Measurements from ENCODE around the gene USP21.

USP21 gene

GRCh38 chr1:161157867-161158266, 1.4 kb upstream of the USP21 start:
- Histone ChIP-seq H4K91ac (ENCODE audit: low read length) (no peak overlapping the region), H2BK12ac (ENCODE audit: low read length in 2 of 2) (no peak overlapping the region), H3K4me3 (ENCODE audit: insufficient read depth in 1 of 2, low read depth in 1 of 2, low read length in 2 of 2) (no peak overlapping the region), H3K18ac (ENCODE audit: low read depth in 1 of 2, low read length in 2 of 2) (no peak overlapping the region), H2AK5ac (ENCODE audit: low read length, severe bottlenecking) (no peak overlapping the region), H3K27me3 (ENCODE audit: control insufficient read depth in 1 of 2, insufficient read depth in 1 of 2, low read length in 2 of 2) (no peaks in the 10 kb centered on the region), H3K4me2 (ENCODE audit: low read length, poor library complexity, severe bottlenecking) (no peak overlapping the region), H3K23ac (ENCODE audit: low read length in 2 of 2) (no peak overlapping the region), H3K4ac (ENCODE audit: low read depth in 1 of 2, low read length in 2 of 2) (no peak overlapping the region), H3K14ac (ENCODE audit: low read length in 2 of 2) (no peak overlapping the region), H3K4me1 (ENCODE audit: control insufficient read depth, insufficient read depth, low read depth, low read length) (peaks cover 23% of the 10 kb centered on the region), H2BK120ac (ENCODE audit: low read depth, low read length) (no peak overlapping the region), H3K9me3 (ENCODE audit: control insufficient read depth, low read length) (no peaks in the 10 kb centered on the region), H4K8ac (ENCODE audit: low read length) (no peak overlapping the region), H3K36me3 (ENCODE audit: control insufficient read depth in 1 of 2, insufficient read depth in 2 of 2, low read depth in 1 of 2, low read length in 2 of 2) (peaks cover 36 to 40% of the 10 kb centered on the region in 2 experiments), H2BK5ac (ENCODE audit: low read depth, low read length, poor library complexity, severe bottlenecking) (no peak overlapping the region), H3K79me1 (replicated peaks; ENCODE audit: low read length, poor library complexity, severe bottlenecking) (peaks cover 38% of the 10 kb centered on the region), H3K27ac (ENCODE audit: low read length, poor library complexity, severe bottlenecking) (no peak overlapping the region), H2AFZ (ENCODE audit: low read depth, low read length) (no peak overlapping the region), H3K9ac (ENCODE audit: low read length) (peak overlapping the region; percentile 91), H2BK15ac (ENCODE audit: low read depth, poor library complexity, severe bottlenecking) (no peak overlapping the region)
- no peak for DNase-seq
- 100% methylated on average over 1 of the region's 1 CpG for WGBS

GRCh38 chr1:161158316-161159010, 837 bp upstream of the USP21 start:
- H3K79me1 ChIP-seq (replicated peaks; ENCODE audit: low read length, poor library complexity, severe bottlenecking) = peaks cover 39% of the 10 kb centered on the region
- no peak overlapping the region for H3K14ac ChIP-seq (ENCODE audit: low read length in 2 of 2)
- H3K4me1 ChIP-seq (ENCODE audit: control insufficient read depth, insufficient read depth, low read depth, low read length) = peaks cover 23% of the 10 kb centered on the region
- no peak overlapping the region for H2BK12ac ChIP-seq (ENCODE audit: low read length in 2 of 2)
- no peak overlapping the region for H4K91ac ChIP-seq (ENCODE audit: low read length)
- WGBS = 92% methylated on average over 9 of the region's 9 CpGs
- peak overlapping the region; percentile 91 for H3K9ac ChIP-seq (ENCODE audit: low read length)
- no peaks in the 10 kb centered on the region for H3K27me3 ChIP-seq (ENCODE audit: control insufficient read depth in 1 of 2, insufficient read depth in 1 of 2, low read length in 2 of 2)
- H2AK5ac ChIP-seq (ENCODE audit: low read length, severe bottlenecking) = no peak overlapping the region
- peak overlapping the region; percentile 24 for H4K8ac ChIP-seq (ENCODE audit: low read length)
- no peaks in the 10 kb centered on the region for H3K9me3 ChIP-seq (ENCODE audit: control insufficient read depth, low read length)
- H3K4me2 ChIP-seq (ENCODE audit: low read length, poor library complexity, severe bottlenecking) = no peak overlapping the region
- H3K27ac ChIP-seq (ENCODE audit: low read length, poor library complexity, severe bottlenecking) = peak overlapping the region; percentile 45
- no peak overlapping the region for H2BK15ac ChIP-seq (ENCODE audit: low read depth, poor library complexity, severe bottlenecking)
- H3K23ac ChIP-seq (ENCODE audit: low read length in 2 of 2) = no peak overlapping the region
- no peak overlapping the region for H3K18ac ChIP-seq (ENCODE audit: low read depth in 1 of 2, low read length in 2 of 2)
- no peak overlapping the region for H2BK5ac ChIP-seq (ENCODE audit: low read depth, low read length, poor library complexity, severe bottlenecking)
- peak overlapping the region; percentile 64 for H2AFZ ChIP-seq (ENCODE audit: low read depth, low read length)
- H3K36me3 ChIP-seq (ENCODE audit: control insufficient read depth in 1 of 2, insufficient read depth in 2 of 2, low read depth in 1 of 2, low read length in 2 of 2) = peaks cover 39 to 46% of the 10 kb centered on the region in 2 experiments
- H3K4ac ChIP-seq (ENCODE audit: low read depth in 1 of 2, low read length in 2 of 2) = peak overlapping the region in 1 of 2 experiments; percentile 7
- H3K4me3 ChIP-seq (ENCODE audit: insufficient read depth in 1 of 2, low read depth in 1 of 2, low read length in 2 of 2) = peak overlapping the region in 1 of 2 experiments; percentile 92
- H2BK120ac ChIP-seq (ENCODE audit: low read depth, low read length) = no peak overlapping the region
- no peak for DNase-seq

GRCh38 chr1:161159913-161160243, 578 bp downstream of the USP21 start:
- peaks cover 47 to 60% of the 10 kb centered on the region in 2 experiments for H3K36me3 ChIP-seq (ENCODE audit: control insufficient read depth in 1 of 2, insufficient read depth in 2 of 2, low read depth in 1 of 2, low read length in 2 of 2)
- H3K27ac ChIP-seq (ENCODE audit: low read length, poor library complexity, severe bottlenecking) = no peak overlapping the region
- peak overlapping the region; percentile 57 to 83 for H3K4ac ChIP-seq (ENCODE audit: low read depth in 1 of 2, low read length in 2 of 2)
- no peak overlapping the region for H4K91ac ChIP-seq (ENCODE audit: low read length)
- H3K79me1 ChIP-seq (replicated peaks; ENCODE audit: low read length, poor library complexity, severe bottlenecking) = peaks cover 44% of the 10 kb centered on the region
- no peak overlapping the region for H2BK5ac ChIP-seq (ENCODE audit: low read depth, low read length, poor library complexity, severe bottlenecking)
- WGBS = 11% methylated on average over 9 of the region's 11 CpGs
- no peaks in the 10 kb centered on the region for H3K27me3 ChIP-seq (ENCODE audit: control insufficient read depth in 1 of 2, insufficient read depth in 1 of 2, low read length in 2 of 2)
- peak overlapping the region; percentile 84 to 92 for H3K4me3 ChIP-seq (ENCODE audit: insufficient read depth in 1 of 2, low read depth in 1 of 2, low read length in 2 of 2)
- H3K9ac ChIP-seq (ENCODE audit: low read length) = peak overlapping the region; percentile 91
- H3K9me3 ChIP-seq (ENCODE audit: control insufficient read depth, low read length) = no peaks in the 10 kb centered on the region
- no peak for DNase-seq
- no peak overlapping the region for H2BK12ac ChIP-seq (ENCODE audit: low read length in 2 of 2)
- peaks cover 22% of the 10 kb centered on the region for H3K4me1 ChIP-seq (ENCODE audit: control insufficient read depth, insufficient read depth, low read depth, low read length)
- peak overlapping the region; percentile 35 to 87 for H3K14ac ChIP-seq (ENCODE audit: low read length in 2 of 2)
- peak overlapping the region; percentile 96 for H4K8ac ChIP-seq (ENCODE audit: low read length)
- no peak overlapping the region for H2BK15ac ChIP-seq (ENCODE audit: low read depth, poor library complexity, severe bottlenecking)
- H2AFZ ChIP-seq (ENCODE audit: low read depth, low read length) = peak overlapping the region; percentile 64
- no peak overlapping the region for H2AK5ac ChIP-seq (ENCODE audit: low read length, severe bottlenecking)
- H2BK120ac ChIP-seq (ENCODE audit: low read depth, low read length) = peak overlapping the region; percentile 74
- peak overlapping the region; percentile 76 for H3K4me2 ChIP-seq (ENCODE audit: low read length, poor library complexity, severe bottlenecking)
- peak overlapping the region in 1 of 2 experiments; percentile 40 for H3K23ac ChIP-seq (ENCODE audit: low read length in 2 of 2)
- H3K18ac ChIP-seq (ENCODE audit: low read depth in 1 of 2, low read length in 2 of 2) = peak overlapping the region; percentile 63 to 93

- no peak overlapping the region for H3K4ac ChIP-seq (ENCODE audit: low read depth in 1 of 2, low read length in 2 of 2)
- H3K9me3 ChIP-seq (ENCODE audit: control insufficient read depth, low read length) = no peaks in the 10 kb centered on the region
- no peak overlapping the region for H2AK5ac ChIP-seq (ENCODE audit: low read length, severe bottlenecking)
- no peak overlapping the region for H3K27ac ChIP-seq (ENCODE audit: low read length, poor library complexity, severe bottlenecking)
- peaks cover 22% of the 10 kb centered on the region for H3K4me1 ChIP-seq (ENCODE audit: control insufficient read depth, insufficient read depth, low read depth, low read length)
- H2BK12ac ChIP-seq (ENCODE audit: low read length in 2 of 2) = no peak overlapping the region
- H3K27me3 ChIP-seq (ENCODE audit: control insufficient read depth in 1 of 2, insufficient read depth in 1 of 2, low read length in 2 of 2) = no peaks in the 10 kb centered on the region
- WGBS = 97% methylated on average over 22 of the region's 22 CpGs
- H2BK120ac ChIP-seq (ENCODE audit: low read depth, low read length) = no peak overlapping the region
- peak overlapping the region; percentile 18 for H4K91ac ChIP-seq (ENCODE audit: low read length)
- peaks cover 49 to 63% of the 10 kb centered on the region in 2 experiments for H3K36me3 ChIP-seq (ENCODE audit: control insufficient read depth in 1 of 2, insufficient read depth in 2 of 2, low read depth in 1 of 2, low read length in 2 of 2)
- no peak overlapping the region for H2BK15ac ChIP-seq (ENCODE audit: low read depth, poor library complexity, severe bottlenecking)
- H3K23ac ChIP-seq (ENCODE audit: low read length in 2 of 2) = no peak overlapping the region
- H3K18ac ChIP-seq (ENCODE audit: low read depth in 1 of 2, low read length in 2 of 2) = no peak overlapping the region
- H2BK5ac ChIP-seq (ENCODE audit: low read depth, low read length, poor library complexity, severe bottlenecking) = no peak overlapping the region
- peaks cover 37% of the 10 kb centered on the region for H3K79me1 ChIP-seq (replicated peaks; ENCODE audit: low read length, poor library complexity, severe bottlenecking)
- no peak overlapping the region for H3K4me3 ChIP-seq (ENCODE audit: insufficient read depth in 1 of 2, low read depth in 1 of 2, low read length in 2 of 2)
- H2AFZ ChIP-seq (ENCODE audit: low read depth, low read length) = no peak overlapping the region
- no peak overlapping the region for H4K8ac ChIP-seq (ENCODE audit: low read length)
- no peak overlapping the region for H3K14ac ChIP-seq (ENCODE audit: low read length in 2 of 2)
- DNase-seq = no peak
- peak overlapping the region; percentile 91 for H3K9ac ChIP-seq (ENCODE audit: low read length)
- no peak overlapping the region for H3K4me2 ChIP-seq (ENCODE audit: low read length, poor library complexity, severe bottlenecking)
Observed at GRCh38 chr1:161160671-161161145, 1.4 kb downstream of the USP21 start.

Measured in mesenchymal stem cell (in vitro differentiated cells and primary cell).